Measurements from ENCODE around the gene NCR3LG1.

Gene NCR3LG1

GRCh38 chr11:17407575-17407974 is 56.0 kb downstream of the NCR3LG1 start:
- ChIA-PET POLR2A (no interaction called here), CTCF (interaction anchor here (0.8 to 2.1 kb wide), 2 partner anchors 8 to 23 kb away, joined by 3 to 6 read pairs; no protein-coding TSS in a partner anchor)
- no peak for TF ChIP-seq CTCF (IDR thresholded peaks at IDR 0.05; ENCODE audit: control extremely low read depth, extremely low read depth, low read depth, missing control alignments)
- no peak for DNase-seq (ENCODE audit: extremely low spot score)

GRCh38 chr11:17408026-17408425 is 56.4 kb downstream of the NCR3LG1 start:
- ChIA-PET POLR2A (no interaction called here), CTCF (interaction anchor here (0.8 to 2.1 kb wide), 2 partner anchors 9 to 24 kb away, joined by 3 to 6 read pairs; no protein-coding TSS in a partner anchor)
- TF ChIP-seq CTCF (IDR thresholded peaks at IDR 0.05; ENCODE audit: control extremely low read depth, extremely low read depth, low read depth, missing control alignments) = no peak
- DNase-seq (ENCODE audit: extremely low spot score) = no peak

- POLR2A ChIA-PET = no interaction called here
- no peak for TF ChIP-seq CTCF (IDR thresholded peaks at IDR 0.05; ENCODE audit: control extremely low read depth, extremely low read depth, low read depth, missing control alignments)
- CTCF ChIA-PET = interaction anchor here (2.1 kb wide), 1 partner anchor 24 kb away, joined by 6 read pairs; no protein-coding TSS in a partner anchor
- DNase-seq (ENCODE audit: extremely low spot score) = no peak
These were observed 57.0 kb downstream of the NCR3LG1 start for GRCh38 chr11:17408641-17409040.

GRCh38 chr11:17410606-17411379 is 59.2 kb downstream of the NCR3LG1 start:
- CTCF ChIA-PET = no interaction called here
- no peak for DNase-seq (ENCODE audit: extremely low spot score)
- TF ChIP-seq CTCF (IDR thresholded peaks at IDR 0.05; ENCODE audit: control extremely low read depth, extremely low read depth, low read depth, missing control alignments) = no peak
- POLR2A ChIA-PET = no interaction called here

- TF ChIP-seq CTCF (IDR thresholded peaks at IDR 0.05; ENCODE audit: control extremely low read depth, extremely low read depth, low read depth, missing control alignments) = no peak
- POLR2A ChIA-PET = no interaction called here
- no peak for DNase-seq (ENCODE audit: extremely low spot score)
- CTCF ChIA-PET = no interaction called here
These were observed 59.8 kb downstream of the NCR3LG1 start for GRCh38 chr11:17411418-17411817.

GRCh38 chr11:17412488-17413180 is 61.0 kb downstream of the NCR3LG1 start:
- POLR2A ChIA-PET = no interaction called here

More at GRCh38 chr11:17412488-17413180, 61.0 kb downstream of the NCR3LG1 start:
- TF ChIP-seq CTCF (IDR thresholded peaks at IDR 0.05; ENCODE audit: control extremely low read depth, extremely low read depth, low read depth, missing control alignments) = no peak
- no peak for DNase-seq (ENCODE audit: extremely low spot score)
- CTCF ChIA-PET = interaction anchor here (0.9 to 1.4 kb wide), 4 partner anchors 24 to 73 kb away, joined by 3 to 4 read pairs (median 3); partner anchors contain the start of gene KCNJ11

Data from GM10248 (cell line).